ENCODE results near the gene POMGNT2. TPM values are rescaled to one million over a fixed set of nuclear protein-coding genes. Genes with fewer than 3 reads are reported as not detected.
A peak's percentile ranks its signal among the peaks of the same experiment; 100 is the strongest.

The POMGNT2 gene
- total RNA-seq, 3 donors from 2014 or later = 14.6 to 19.0 (median 18.4) TPM

DNA sequence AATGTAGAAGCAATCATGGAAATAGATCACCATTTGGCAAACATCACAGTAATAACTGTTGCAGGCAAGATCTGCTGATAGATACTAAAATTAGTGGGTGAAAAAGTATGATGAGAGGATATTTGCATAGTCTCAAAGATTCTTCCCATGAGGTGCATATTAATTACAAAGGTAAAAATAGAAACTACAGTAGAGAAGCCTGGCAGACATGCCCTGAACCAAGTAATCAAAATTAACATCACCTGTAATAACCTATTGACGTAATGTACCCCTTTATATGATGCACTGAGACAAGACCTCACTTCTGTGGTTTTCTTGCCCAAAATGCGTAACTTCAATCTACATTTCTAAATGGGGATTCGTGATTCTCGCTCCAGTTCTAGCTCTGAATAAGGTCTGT lies 14.4 kb downstream of the POMGNT2 start:
- DNase-seq (ENCODE audit: low spot score in 2 of 2) = no peak
- no peaks in the 10 kb centered on the region for H3K36me3 ChIP-seq
- TF ChIP-seq POLR2A (IDR thresholded peaks at IDR 0.05) (no peak), CTCF (IDR thresholded peaks at IDR 0.05) (no peak), POLR2AphosphoS5 (IDR thresholded peaks at IDR 0.05) (no peak)
- no peaks in the 10 kb centered on the region for H3K27me3 ChIP-seq
- H3K9me3 ChIP-seq = no peaks in the 10 kb centered on the region
- no peak overlapping the region for H3K27ac ChIP-seq
- no peak overlapping the region for H3K4me3 ChIP-seq
- intact Hi-C loops (cut with DNase I; ENCODE audit: low total_unique reads) = no loop called here
- H3K4me1 ChIP-seq = no peaks in the 10 kb centered on the region

DNA sequence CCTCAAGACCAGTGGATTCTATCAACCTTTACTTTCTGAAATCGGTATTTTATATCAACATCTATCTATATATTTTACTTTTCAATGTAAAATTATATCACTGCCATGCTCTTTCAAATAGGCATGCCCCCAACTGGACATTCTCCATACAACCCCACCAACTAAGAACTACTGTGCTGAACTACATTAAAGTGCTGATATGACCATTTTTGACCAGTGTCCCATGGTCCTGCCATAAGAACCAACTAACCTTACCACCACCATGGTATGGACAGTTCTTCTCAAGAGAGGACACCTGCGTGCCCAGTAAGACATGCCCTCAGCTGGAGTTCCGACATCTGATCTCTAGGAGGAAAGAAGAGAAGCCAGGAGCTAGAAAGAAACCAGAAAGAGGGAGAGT lies 15.6 kb downstream of the POMGNT2 start:
- H3K4me3 ChIP-seq = no peak overlapping the region
- H3K27ac ChIP-seq = no peak overlapping the region
- no peaks in the 10 kb centered on the region for H3K9me3 ChIP-seq
- H3K36me3 ChIP-seq = no peaks in the 10 kb centered on the region
- no peaks in the 10 kb centered on the region for H3K27me3 ChIP-seq
- no peaks in the 10 kb centered on the region for H3K4me1 ChIP-seq
- no peak for TF ChIP-seq POLR2A (IDR thresholded peaks at IDR 0.05)
- TF ChIP-seq POLR2AphosphoS5 (IDR thresholded peaks at IDR 0.05) = no peak
- TF ChIP-seq CTCF (IDR thresholded peaks at IDR 0.05) = no peak
- intact Hi-C loops (cut with DNase I; ENCODE audit: low total_unique reads) = no loop called here
- DNase-seq (ENCODE audit: low spot score in 2 of 2) = no peak

DNA sequence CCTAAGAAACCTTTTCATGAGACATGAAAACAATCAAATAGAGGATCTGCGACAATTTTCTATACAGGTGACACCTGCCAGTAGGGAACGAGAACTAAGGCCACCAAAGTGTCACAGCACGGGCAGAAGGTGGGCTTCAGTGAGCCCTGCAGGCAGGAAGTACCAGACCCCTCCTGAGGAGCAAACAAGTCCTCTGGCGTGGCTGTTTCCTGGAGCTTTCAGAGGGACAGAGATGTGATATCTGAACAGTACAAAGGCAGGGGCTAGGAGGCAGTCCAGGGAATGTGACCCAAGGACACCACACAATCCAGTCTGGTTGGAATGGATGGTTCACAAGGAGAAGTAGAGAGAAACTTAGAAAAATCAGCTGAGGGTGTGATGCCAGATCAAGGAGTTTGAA lies 16.8 kb downstream of the POMGNT2 start:
- H3K36me3 ChIP-seq = no peaks in the 10 kb centered on the region
- intact Hi-C loops (cut with DNase I; ENCODE audit: low total_unique reads) = no loop called here
- DNase-seq (ENCODE audit: low spot score in 2 of 2) = no peak
- TF ChIP-seq POLR2AphosphoS5 (IDR thresholded peaks at IDR 0.05) (no peak), CTCF (IDR thresholded peaks at IDR 0.05) (no peak), POLR2A (IDR thresholded peaks at IDR 0.05) (no peak)
- H3K4me1 ChIP-seq = no peaks in the 10 kb centered on the region
- H3K4me3 ChIP-seq = no peak overlapping the region
- H3K27ac ChIP-seq = no peak overlapping the region
- H3K27me3 ChIP-seq = no peaks in the 10 kb centered on the region
- no peaks in the 10 kb centered on the region for H3K9me3 ChIP-seq

GRCh38 chr3:43087249-43087776 lies 18.6 kb downstream of the POMGNT2 start:
- Histone ChIP-seq H3K27me3 (no peaks in the 10 kb centered on the region), H3K27ac (no peak overlapping the region), H3K4me3 (no peak overlapping the region), H3K9me3 (peaks cover 0 to under 1% of the 10 kb centered on the region in 2 donors), H3K36me3 (no peaks in the 10 kb centered on the region), H3K4me1 (no peaks in the 10 kb centered on the region)
- TF ChIP-seq POLR2A (IDR thresholded peaks at IDR 0.05) (no peak), CTCF (IDR thresholded peaks at IDR 0.05) (peak in 1 of 3 donors; percentile 19)
- no peak for DNase-seq (ENCODE audit: low spot score in 2 of 2)
- intact Hi-C loops (cut with DNase I; ENCODE audit: low total_unique reads) = no loop called here

GRCh38 chr3:43086460-43087165 lies 19.3 kb downstream of the POMGNT2 start:
- TF ChIP-seq POLR2AphosphoS5 (IDR thresholded peaks at IDR 0.05) (no peak), POLR2A (IDR thresholded peaks at IDR 0.05) (no peak), CTCF (IDR thresholded peaks at IDR 0.05) (no peak)
- peaks cover 0 to 5% of the 10 kb centered on the region in 2 donors for H3K9me3 ChIP-seq
- no peaks in the 10 kb centered on the region for H3K4me1 ChIP-seq
- H3K36me3 ChIP-seq = no peaks in the 10 kb centered on the region
- no peak overlapping the region for H3K27ac ChIP-seq
- H3K27me3 ChIP-seq = no peaks in the 10 kb centered on the region
- H3K4me3 ChIP-seq = no peak overlapping the region
- intact Hi-C loops (cut with DNase I; ENCODE audit: low total_unique reads) = no loop called here
- DNase-seq (ENCODE audit: low spot score in 2 of 2) = no peak
